NT2/D1 (cell line): ENCODE data around the gene ANKRD13B.

Experiments
- SUZ12 ChIP-seq: IDR thresholded peaks from 2 replicates; pipeline ENCODE4 v1.6.1; 2011; ENCODE audit not compliant: insufficient read length, insufficient read depth; ENCODE audit errors: extremely low read depth
- YY1 ChIP-seq: IDR thresholded peaks from 2 replicates; pipeline ENCODE4 v1.6.1; 2011; ENCODE audit not compliant: insufficient read length, insufficient read depth
- ZNF274 ChIP-seq: IDR thresholded peaks from 2 replicates; pipeline ENCODE4 v1.6.1; 2011; ENCODE audit warnings: mild to moderate bottlenecking, low read depth, low read length

- TF ChIP-seq YY1, result no peak
- TF ChIP-seq ZNF274, result no peak
- TF ChIP-seq SUZ12, result no peak
Observed at GRCh38 chr17:29575511-29576213, 17.3 kb upstream of the ANKRD13B start.
